NAMALWA (cell line): ENCODE data around the gene H6PD.
"Not testable (repeated sequence)": the region's sequence is repeated elsewhere in the genome, so short reads cannot be mapped to it uniquely, and the experiment has no call there.

Experiments used
- DNase-seq: peaks from one replicate; pipeline ENCODE4 v3.0.0-alpha.2; 2015; ENCODE audit warnings: low spot score

Gene H6PD

GRCh38 chr1:9299571-9300541, 65.3 kb downstream of the H6PD start:
- not testable (repeated sequence) for DNase-seq

- DNase-seq, result no peak
Observed at GRCh38 chr1:9300573-9300972, 66.0 kb downstream of the H6PD start.

- DNase-seq, result no peak
Observed at GRCh38 chr1:9302745-9303524, 68.4 kb downstream of the H6PD start.

GRCh38 chr1:9303916-9304315, 69.3 kb downstream of the H6PD start:
- DNase-seq, result no peak

- DNase-seq, result no peak
Observed at GRCh38 chr1:9305216-9305615, 70.6 kb downstream of the H6PD start.

- no peak for DNase-seq
Observed at GRCh38 chr1:9306006-9306405, 71.4 kb downstream of the H6PD start.

GRCh38 chr1:9307303-9307702, 72.7 kb downstream of the H6PD start:
- no peak for DNase-seq

GRCh38 chr1:9308236-9308785, 73.7 kb downstream of the H6PD start:
- DNase-seq, result no peak

- DNase-seq, result no peak
Observed at GRCh38 chr1:9309080-9309479, 74.5 kb downstream of the H6PD start.

- no peak for DNase-seq
Observed at GRCh38 chr1:9309991-9310390, 75.4 kb downstream of the H6PD start.

GRCh38 chr1:9311029-9311428, 76.5 kb downstream of the H6PD start:
- no peak for DNase-seq

- DNase-seq, result no peak
Observed at GRCh38 chr1:9311479-9311878, 76.9 kb downstream of the H6PD start.

- no peak for DNase-seq
Observed at GRCh38 chr1:9312168-9312720, 77.7 kb downstream of the H6PD start.

- no peak for DNase-seq
Observed at GRCh38 chr1:9313576-9313975, 79.0 kb downstream of the H6PD start.

GRCh38 chr1:9314111-9314510, 79.5 kb downstream of the H6PD start:
- DNase-seq, result no peak

- DNase-seq, result no peak
Observed at GRCh38 chr1:9314711-9315379, 80.3 kb downstream of the H6PD start.

GRCh38 chr1:9315411-9316079, 81.0 kb downstream of the H6PD start:
- DNase-seq, result no peak

- DNase-seq, result no peak
Observed at GRCh38 chr1:9316080-9316444, 81.5 kb downstream of the H6PD start.

GRCh38 chr1:9316512-9316911, 81.9 kb downstream of the H6PD start:
- DNase-seq, result no peak

- no peak for DNase-seq
Observed at GRCh38 chr1:9317072-9317471, 82.5 kb downstream of the H6PD start.
